CD14-positive monocyte (primary cell): ENCODE results near the gene NXPH4. TPM values are rescaled to one million over a fixed set of nuclear protein-coding genes. Genes with fewer than 3 reads are reported as not detected.

Source experiments
- DNase-seq, 3 donors: peaks; one replicate each; pipeline ENCODE4 v3.0.0-alpha.2; 2011 to 2022
- H2AFZ ChIP-seq: 2 replicates; pipeline ENCODE4 v1.6.0; 2012; ENCODE audit warnings: mild to moderate bottlenecking, low read depth, low read length, inconsistent platforms; ENCODE audit not compliant: insufficient read depth, poor library complexity, severe bottlenecking
- H3K27ac ChIP-seq, 2 donors: 1 replicate in 1 of 2; 2 replicates in 1 of 2; pipeline ENCODE4 v1.5.1; 2012 to 2013; ENCODE audit warnings: low read length in 2 of 2, control low read depth in 1 of 2, inconsistent platforms in 1 of 2, low read depth in 1 of 2, mild to moderate bottlenecking in 1 of 2
- H3K27me3 ChIP-seq, 2 donors: one replicate each; pipeline versions ENCODE4 v1.6.0 to v1.6.1; 2011 to 2013; ENCODE audit warnings: low read length in 2 of 2; ENCODE audit not compliant: control insufficient read depth in 2 of 2, insufficient read depth in 2 of 2
- H3K36me3 ChIP-seq, 2 donors: replicated peaks in 1 of 2; 1 replicate in 1 of 2; 2 replicates in 1 of 2; pipeline versions ENCODE4 v1.5.1 to v1.6.1; 2012 to 2013; ENCODE audit warnings: low read length in 2 of 2, control low read depth in 1 of 2, inconsistent platforms in 1 of 2, mild to moderate bottlenecking in 1 of 2; ENCODE audit not compliant: insufficient read depth in 2 of 2, control insufficient read depth in 1 of 2
- H3K4me1 ChIP-seq, 2 donors: 1 replicate in 1 of 2; 2 replicates in 1 of 2; pipeline versions ENCODE4 v1.5.1 to v1.6.1; 2012 to 2013; ENCODE audit warnings: low read length in 2 of 2, control low read depth in 1 of 2, inconsistent platforms in 1 of 2, mild to moderate bottlenecking in 1 of 2, moderate library complexity in 1 of 2; ENCODE audit not compliant: insufficient read depth in 2 of 2, control insufficient read depth in 1 of 2
- H3K4me2 ChIP-seq: replicated peaks from 2 replicates; pipeline ENCODE3; 2012; ENCODE audit warnings: low read length, moderate library complexity, mild to moderate bottlenecking; ENCODE audit not compliant: poor library complexity, severe bottlenecking; ENCODE audit errors: extremely low read depth
- H3K4me3 ChIP-seq, 3 experiments: fragments of 200-600 bp in 1 of 3; sonication (generic) in 1 of 3; replicated peaks in 1 of 3; 1 replicate in 2 of 3; 2 replicates in 1 of 3; pipeline ENCODE4 v1.5.1; 2011 to 2013; ENCODE audit warnings: low read length in 3 of 3, mild to moderate bottlenecking in 3 of 3, control low read depth in 2 of 3, low read depth in 2 of 3, inconsistent platforms in 1 of 3, moderate library complexity in 1 of 3
- H3K79me2 ChIP-seq: 2 replicates; pipeline ENCODE4 v1.6.0; 2012; ENCODE audit warnings: mild to moderate bottlenecking, control low read depth, inconsistent platforms, low read length, moderate library complexity; ENCODE audit not compliant: insufficient read depth
- H3K9ac ChIP-seq: 2 replicates; pipeline ENCODE4 v1.6.0; 2017; ENCODE audit warnings: low read length, mild to moderate bottlenecking; ENCODE audit not compliant: insufficient read depth, poor library complexity, severe bottlenecking
- H3K9me3 ChIP-seq, 2 donors: replicated peaks in 1 of 2; 1 replicate in 1 of 2; 2 replicates in 1 of 2; pipeline versions ENCODE4 v1.5.1 to v1.6.1; 2012 to 2013; ENCODE audit warnings: low read length in 2 of 2, control low read depth in 1 of 2; ENCODE audit not compliant: control insufficient read depth in 1 of 2, insufficient read depth in 1 of 2
- H4K20me1 ChIP-seq: 2 replicates; pipeline ENCODE4 v1.6.0; 2012; ENCODE audit warnings: mild to moderate bottlenecking, low read length, control low read depth, moderate library complexity; ENCODE audit not compliant: insufficient read depth
- H3K27ac Mint-ChIP-seq, 7 donors: one replicate each; pipeline ENCODE4 v1.8.0; 2020; ENCODE audit warnings: mild to moderate bottlenecking in 7 of 7, mixed read lengths in 7 of 7, moderate library complexity in 6 of 7, inconsistent platforms in 2 of 7
- H3K27me3 Mint-ChIP-seq, 3 donors: one replicate each; pipeline ENCODE4 v1.8.0; 2021 to 2022; ENCODE audit warnings: low read depth in 3 of 3, mild to moderate bottlenecking in 3 of 3, mixed read lengths in 3 of 3, moderate library complexity in 3 of 3, inconsistent platforms in 1 of 3
- H3K36me3 Mint-ChIP-seq, 2 donors: one replicate each; pipeline ENCODE4 v1.8.0; 2020; ENCODE audit warnings: mixed read lengths in 2 of 2, inconsistent platforms in 1 of 2, mild to moderate bottlenecking in 1 of 2
- H3K4me1 Mint-ChIP-seq: one replicate; pipeline ENCODE4 v1.8.0; 2020; ENCODE audit warnings: mild to moderate bottlenecking, mixed read lengths
- H3K4me3 Mint-ChIP-seq, 2 donors: one replicate each; pipeline ENCODE4 v1.8.0; 2020; ENCODE audit warnings: mild to moderate bottlenecking in 2 of 2, mixed read lengths in 2 of 2, moderate library complexity in 1 of 2
- H3K9me3 Mint-ChIP-seq, 7 donors: one replicate each; pipeline ENCODE4 v1.8.0; 2020 to 2022; ENCODE audit warnings: mixed read lengths in 7 of 7, mild to moderate bottlenecking in 6 of 7, moderate library complexity in 6 of 7, inconsistent platforms in 2 of 7
- WGBS: methylation state at CpG from one replicate; pipeline ENCODE4 v1.1.5; 2013; ENCODE audit warnings: missing lambda C conversion rate; ENCODE audit not compliant: insufficient coverage; 5-methylcytosine and 5-hydroxymethylcytosine counted together
- intact Hi-C, 2 donors: fragments of 100-400 bp; cut with micrococcal nuclease; formaldehyde crosslinking; loops; one replicate each; pipeline versions ENCODE4 v1.15.0 to v1.15.1; 2023
- polyA plus RNA-seq, 3 donors: library from polyadenylated mRNA; depleted of rRNA in 1 of 3; unstranded in 2 of 3; stranded (reverse) in 1 of 3; fragments of 300-500 nt in 2 of 3; fragments of >200 nt in 1 of 3; fragmentation: Illumina TruSeq in 2 of 3; gene quantifications; 1 replicate in 2 of 3; 2 replicates in 1 of 3; pipeline ENCODE4 v1.2.3, GENCODE V29; 2012 to 2021
- TF ChIP-seq, protein P1 (sequence below): fragments of 200-600 bp; IDR thresholded peaks from one replicate; pipeline ENCODE4 v1.8.0; 2022; ENCODE audit warnings: antibody characterized with exemption, mild to moderate bottlenecking

Gene NXPH4
- polyA plus RNA-seq, 3 donors = not detected

- H3K27me3 Mint-ChIP-seq = peaks cover 1 to 20% (median 5%) of the 10 kb centered on the region in 3 donors
- H3K4me3 ChIP-seq = no peak overlapping the region
- no peaks in the 10 kb centered on the region for H3K4me1 ChIP-seq
- no peak overlapping the region for H2AFZ ChIP-seq
- peaks cover 98% of the 10 kb centered on the region for H4K20me1 ChIP-seq
- no peak overlapping the region for H3K27ac Mint-ChIP-seq
- no peak overlapping the region for H3K9ac ChIP-seq
- no peaks in the 10 kb centered on the region for H3K9me3 ChIP-seq
- H3K27me3 ChIP-seq = no peaks in the 10 kb centered on the region
- TF ChIP-seq, protein P1, sequence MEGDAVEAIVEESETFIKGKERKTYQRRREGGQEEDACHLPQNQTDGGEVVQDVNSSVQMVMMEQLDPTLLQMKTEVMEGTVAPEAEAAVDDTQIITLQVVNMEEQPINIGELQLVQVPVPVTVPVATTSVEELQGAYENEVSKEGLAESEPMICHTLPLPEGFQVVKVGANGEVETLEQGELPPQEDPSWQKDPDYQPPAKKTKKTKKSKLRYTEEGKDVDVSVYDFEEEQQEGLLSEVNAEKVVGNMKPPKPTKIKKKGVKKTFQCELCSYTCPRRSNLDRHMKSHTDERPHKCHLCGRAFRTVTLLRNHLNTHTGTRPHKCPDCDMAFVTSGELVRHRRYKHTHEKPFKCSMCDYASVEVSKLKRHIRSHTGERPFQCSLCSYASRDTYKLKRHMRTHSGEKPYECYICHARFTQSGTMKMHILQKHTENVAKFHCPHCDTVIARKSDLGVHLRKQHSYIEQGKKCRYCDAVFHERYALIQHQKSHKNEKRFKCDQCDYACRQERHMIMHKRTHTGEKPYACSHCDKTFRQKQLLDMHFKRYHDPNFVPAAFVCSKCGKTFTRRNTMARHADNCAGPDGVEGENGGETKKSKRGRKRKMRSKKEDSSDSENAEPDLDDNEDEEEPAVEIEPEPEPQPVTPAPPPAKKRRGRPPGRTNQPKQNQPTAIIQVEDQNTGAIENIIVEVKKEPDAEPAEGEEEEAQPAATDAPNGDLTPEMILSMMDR = no peak
- H3K4me2 ChIP-seq = no peak overlapping the region
- intact Hi-C loops = no loop called here
- peaks cover 97 to 100% of the 10 kb centered on the region in 2 donors for H3K36me3 Mint-ChIP-seq
- H3K79me2 ChIP-seq = no peaks in the 10 kb centered on the region
- peaks cover 0 to 4% (median 1%) of the 10 kb centered on the region in 7 donors for H3K9me3 Mint-ChIP-seq
- no peaks in the 10 kb centered on the region for H3K4me1 Mint-ChIP-seq
- no peak overlapping the region for H3K27ac ChIP-seq
- H3K36me3 ChIP-seq = peaks cover 100% of the 10 kb centered on the region in 2 donors
- H3K4me3 Mint-ChIP-seq = no peak overlapping the region
- DNase-seq = no peak
- WGBS = 82% methylated on average over 26 of the region's 34 CpGs
These were observed 20.8 kb upstream of the NXPH4 start for GRCh38 chr12:57195611-57196371.

- Mint-ChIP-seq H3K27me3 (peaks cover 1 to 20% (median 5%) of the 10 kb centered on the region in 3 donors), H3K9me3 (peaks cover 0 to 3% (median 1%) of the 10 kb centered on the region in 7 donors), H3K27ac (no peak overlapping the region), H3K36me3 (peaks cover 98 to 100% of the 10 kb centered on the region in 2 donors), H3K4me1 (no peaks in the 10 kb centered on the region), H3K4me3 (no peak overlapping the region)
- Histone ChIP-seq H3K9ac (no peak overlapping the region), H3K27me3 (no peaks in the 10 kb centered on the region), H3K27ac (no peak overlapping the region), H3K79me2 (no peaks in the 10 kb centered on the region), H2AFZ (no peak overlapping the region), H3K36me3 (peaks cover 100% of the 10 kb centered on the region in 2 donors), H3K9me3 (no peaks in the 10 kb centered on the region), H3K4me2 (no peak overlapping the region), H4K20me1 (peaks cover 98% of the 10 kb centered on the region), H3K4me3 (no peak overlapping the region), H3K4me1 (no peaks in the 10 kb centered on the region)
- WGBS = 95% methylated on average over 4 of the region's 4 CpGs
- DNase-seq = no peak
- intact Hi-C loops = no loop called here
- TF ChIP-seq, protein P1 = no peak
These were observed 20.2 kb upstream of the NXPH4 start for GRCh38 chr12:57196439-57196838.
